ENCODE data around the gene DCPS.

The DCPS gene

GRCh38 chr11:126268708-126269579 is 34.9 kb upstream of the DCPS start, which contains the start of the genes FOXRED1 and SRPRA:
Gene FOXRED1 (plus strand): TSS chr11:126269154. CDS start chr11:126269207, 53 bp downstream.
Gene SRPRA (minus strand): TSS chr11:126268895. CDS start chr11:126268804, 91 bp downstream.
- H3K27me3 ChIP-seq: no peaks in the 10 kb centered on the region
- TF ChIP-seq CTCF (IDR thresholded peaks at IDR 0.05): no peak
- peaks cover 30 to 49% (median 35%) of the 10 kb centered on the region in 3 donors for H3K36me3 ChIP-seq
- no peaks in the 10 kb centered on the region for H3K9me3 ChIP-seq
- DNase-seq: peak; percentile 99 to 100
- H3K27ac ChIP-seq: peak within 1 kb of the TSS; percentile 79 to 88
- intact Hi-C loops (cut with DNase I; ENCODE audit: low total_unique reads): no loop called here
- H3K4me1 ChIP-seq: peaks cover 0 to 17% (median 13%) of the 10 kb centered on the region in 4 donors
- H3K4me3 ChIP-seq: peak within 1 kb of the TSS; percentile 80 to 86

- Histone ChIP-seq H3K36me3 (peaks cover 31 to 57% (median 36%) of the 10 kb centered on the region in 3 donors), H3K27ac (no peak overlapping the region), H3K4me1 (peaks cover 0 to 10% (median 4%) of the 10 kb centered on the region in 4 donors), H3K4me3 (no peak overlapping the region), H3K27me3 (no peaks in the 10 kb centered on the region), H3K9me3 (no peaks in the 10 kb centered on the region)
- intact Hi-C loops (cut with DNase I; ENCODE audit: low total_unique reads): no loop called here
- no peak for DNase-seq
- no peak for TF ChIP-seq CTCF (IDR thresholded peaks at IDR 0.05)
Observed at GRCh38 chr11:126277322-126277721, 26.5 kb upstream of the DCPS start.

GRCh38 chr11:126277780-126278179 is 26.1 kb upstream of the DCPS start:
- DNase-seq: no peak
- no peak for TF ChIP-seq CTCF (IDR thresholded peaks at IDR 0.05)
- Histone ChIP-seq H3K27me3 (no peaks in the 10 kb centered on the region), H3K27ac (no peak overlapping the region), H3K4me1 (peaks cover 0 to 11% (median 5%) of the 10 kb centered on the region in 4 donors), H3K9me3 (no peaks in the 10 kb centered on the region), H3K36me3 (peaks cover 31 to 52% (median 36%) of the 10 kb centered on the region in 3 donors), H3K4me3 (no peak overlapping the region)
- intact Hi-C loops (cut with DNase I; ENCODE audit: low total_unique reads): no loop called here

- intact Hi-C loops (cut with DNase I; ENCODE audit: low total_unique reads): no loop called here
- peaks cover 21 to 38% (median 31%) of the 10 kb centered on the region in 3 donors for H3K36me3 ChIP-seq
- H3K27ac ChIP-seq: no peak overlapping the region
- no peak overlapping the region for H3K4me3 ChIP-seq
- no peak for TF ChIP-seq CTCF (IDR thresholded peaks at IDR 0.05)
- H3K27me3 ChIP-seq: no peaks in the 10 kb centered on the region
- no peaks in the 10 kb centered on the region for H3K9me3 ChIP-seq
- peaks cover 0 to 18% (median 7%) of the 10 kb centered on the region in 4 donors for H3K4me1 ChIP-seq
- no peak for DNase-seq
Observed at GRCh38 chr11:126279191-126279590, 24.7 kb upstream of the DCPS start.

GRCh38 chr11:126280595-126280994 is 23.3 kb upstream of the DCPS start:
- H3K27me3 ChIP-seq: no peaks in the 10 kb centered on the region
- H3K9me3 ChIP-seq: no peaks in the 10 kb centered on the region
- no peak overlapping the region for H3K27ac ChIP-seq
- H3K4me3 ChIP-seq: no peak overlapping the region
- no peak for DNase-seq
- H3K36me3 ChIP-seq: peaks cover 17 to 24% (median 19%) of the 10 kb centered on the region in 3 donors
- no peak for TF ChIP-seq CTCF (IDR thresholded peaks at IDR 0.05)
- intact Hi-C loops (cut with DNase I; ENCODE audit: low total_unique reads): no loop called here
- H3K4me1 ChIP-seq: peaks cover 0 to 26% (median 7%) of the 10 kb centered on the region in 4 donors
